Esophagus muscularis mucosa (tissue), 4 donors: Measurements from ENCODE around the gene GLB1L.

ENCODE experiments used
- CTCF ChIP-seq, 3 experiments: fragments of 200-600 bp in 2 of 3; fragments of 450-650 bp in 1 of 3; sonication (generic) in 2 of 3; IDR thresholded peaks; one replicate each; pipeline ENCODE4 v1.5.1; 2017 to 2019; ENCODE audit warnings: antibody characterized with exemption in 3 of 3, mild to moderate bottlenecking in 2 of 3, moderate library complexity in 1 of 3
- EP300 ChIP-seq: sonication (generic); formaldehyde crosslinking; IDR thresholded peaks from one replicate; pipeline ENCODE4 v1.6.1; 2017; ENCODE audit warnings: antibody characterized with exemption
- POLR2A ChIP-seq: fragments of 450-650 bp; IDR thresholded peaks from one replicate; pipeline ENCODE4 v1.6.1; 2017; ENCODE audit warnings: antibody characterized with exemption, moderate library complexity, mild to moderate bottlenecking, low read depth
- POLR2AphosphoS5 ChIP-seq, 2 donors: sonication (generic); formaldehyde crosslinking; IDR thresholded peaks; one replicate each; pipeline ENCODE4 v1.6.1; 2017; ENCODE audit warnings: antibody characterized with exemption in 2 of 2

- TF ChIP-seq CTCF (IDR thresholded peaks at IDR 0.05) (no peak), POLR2AphosphoS5 (IDR thresholded peaks at IDR 0.05) (no peak), POLR2A (no peak), EP300 (no peak)
Observed at GRCh38 chr2:219290381-219291171, 45.3 kb upstream of the GLB1L start.
